HG02938 (cell line): ENCODE results near the gene GALNT18.
"Not testable (repeated sequence)": the region's sequence is repeated elsewhere in the genome, so short reads cannot be mapped to it uniquely, and the experiment has no call there.

Source experiments
- ATAC-seq: cut with Tn5 transposase; IDR thresholded peaks from one replicate; pipeline ENCODE4 v1.9.1; 2021; ENCODE audit warnings: mild to moderate bottlenecking, moderate library complexity; ENCODE audit not compliant: unreplicated experiment

The GALNT18 gene

DNA sequence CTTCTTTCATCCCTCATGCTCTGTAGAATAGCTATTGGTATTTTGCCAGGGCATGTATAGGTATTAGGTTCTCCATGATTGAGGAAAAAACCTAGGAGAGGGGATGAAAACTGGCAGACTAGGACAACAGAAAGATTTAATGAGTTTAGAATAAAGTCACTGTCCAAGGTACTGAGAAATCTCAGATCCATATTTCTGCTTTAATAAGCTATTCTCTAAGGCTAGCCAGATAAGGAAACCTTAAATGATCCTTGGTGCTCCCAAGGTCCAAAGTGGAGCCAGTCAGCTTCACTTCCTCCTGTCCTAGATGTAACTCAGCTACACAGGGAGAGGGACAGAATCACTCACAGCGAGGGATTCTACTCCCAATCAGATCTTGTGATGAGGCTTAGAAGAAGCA is 255.0 kb downstream of the GALNT18 start:
- no peak for ATAC-seq

DNA sequence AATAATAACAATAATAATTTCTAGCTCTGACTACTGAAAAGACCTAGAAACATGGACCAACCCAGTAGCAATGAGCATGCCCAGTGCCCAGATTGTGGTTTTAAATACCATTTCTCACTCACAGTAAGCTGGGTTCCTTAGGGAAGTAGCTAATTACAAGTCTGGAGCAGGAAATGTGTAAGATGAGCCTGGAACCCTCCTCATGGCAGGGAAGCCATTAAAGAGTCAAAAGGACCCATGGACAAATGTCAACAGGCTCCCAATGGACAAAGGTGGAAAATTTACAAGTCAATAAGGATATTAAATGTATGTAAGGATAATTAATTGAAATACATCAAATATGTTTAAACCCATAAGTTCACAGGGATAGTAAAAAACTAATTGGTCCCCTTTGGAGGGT is 258.1 kb downstream of the GALNT18 start:
- no peak for ATAC-seq

- no peak for ATAC-seq
Observed at GRCh38 chr11:11359611-11360010, 262.2 kb downstream of the GALNT18 start.

- ATAC-seq = no peak
Observed at GRCh38 chr11:11356842-11357241, 265.0 kb downstream of the GALNT18 start.

DNA sequence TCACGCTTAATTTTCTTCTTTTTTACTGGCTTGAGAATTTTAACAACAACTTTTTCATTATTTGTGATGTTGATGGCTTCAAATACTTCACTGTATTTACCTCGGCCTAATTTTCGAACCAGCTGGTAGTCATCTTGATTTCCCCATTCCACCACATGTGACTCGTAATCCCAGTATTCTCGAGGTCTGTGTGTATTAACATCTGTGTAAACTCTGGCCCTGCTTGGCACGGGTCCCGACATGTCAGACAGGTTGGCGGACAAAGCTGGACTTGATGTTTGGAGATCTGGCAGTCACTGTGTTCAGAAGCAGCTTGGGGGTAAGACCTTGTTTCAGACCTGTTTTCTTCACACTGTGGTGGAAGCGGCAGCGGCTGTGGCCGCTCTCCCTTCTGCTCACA is 268.9 kb downstream of the GALNT18 start, which contains the start of gene CSNK2A3:
Gene CSNK2A3, minus strand, starts transcription at position 373 of the 400 bp plus-strand sequence. Its CDS starts 131 bp downstream, at position 242.
- not testable (repeated sequence) for ATAC-seq

- not testable (repeated sequence) for ATAC-seq
Observed at GRCh38 chr11:11351851-11352250, 270.0 kb downstream of the GALNT18 start.

DNA sequence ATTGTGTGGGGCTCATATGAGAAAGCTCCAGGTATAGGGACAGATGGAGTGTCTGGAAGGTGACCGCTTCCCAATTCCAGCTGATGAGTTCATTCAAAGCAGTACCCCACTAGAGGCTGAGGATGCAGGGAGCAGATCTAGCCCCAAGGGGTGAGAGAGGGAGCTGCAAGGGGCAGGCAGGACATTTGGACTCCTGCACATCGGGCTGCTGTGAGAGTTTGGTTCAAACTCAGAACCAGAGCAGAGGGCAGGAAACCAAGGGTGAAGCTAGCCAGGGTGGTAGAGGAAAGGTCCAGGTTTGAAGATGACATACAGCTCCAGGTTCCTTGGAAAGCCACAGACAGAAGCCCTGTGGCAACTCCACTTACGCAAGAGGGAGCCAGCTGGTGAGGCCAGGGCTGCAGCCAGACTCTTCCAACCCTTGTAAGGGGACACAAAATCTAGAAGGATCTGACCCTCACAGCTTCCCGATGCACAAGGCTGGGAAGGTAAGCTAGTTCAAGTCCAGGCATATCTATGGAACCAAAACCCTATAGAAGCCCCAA is 270.7 kb downstream of the GALNT18 start:
- no peak for ATAC-seq

GRCh38 chr11:11349870-11350337 is 271.9 kb downstream of the GALNT18 start:
- no peak for ATAC-seq

DNA sequence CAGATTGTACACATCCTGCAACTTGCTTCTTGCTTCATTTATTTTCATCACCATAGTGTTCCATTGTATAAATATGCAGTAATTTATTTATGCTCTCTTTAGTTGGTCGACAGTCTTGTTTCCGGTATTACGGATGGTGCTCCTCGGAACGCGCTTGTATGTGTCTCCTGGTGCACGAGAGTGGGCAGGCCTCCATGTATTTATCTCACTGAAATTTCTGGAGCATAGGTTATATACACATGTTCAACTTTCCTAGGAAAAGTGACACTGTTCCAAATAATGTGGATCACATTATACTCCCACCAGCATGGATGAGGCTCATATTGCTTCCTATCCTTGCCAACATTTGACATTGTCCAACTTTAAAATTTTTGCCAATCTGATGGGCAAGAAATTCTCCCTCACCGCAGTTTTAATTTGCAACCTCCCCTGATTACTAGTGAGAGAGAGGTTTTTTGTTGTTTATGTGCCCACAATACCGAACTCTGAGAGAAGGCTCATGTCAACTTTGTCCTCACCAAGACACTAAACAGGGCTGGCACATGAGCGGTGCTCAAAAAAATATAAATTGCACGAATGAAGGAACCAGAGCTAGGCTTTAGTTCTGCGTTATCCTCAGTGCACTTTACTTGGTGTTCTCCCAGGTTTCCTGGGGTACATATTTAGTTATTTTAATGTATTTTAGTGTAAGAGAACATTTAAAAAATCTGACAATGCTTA is 272.5 kb downstream of the GALNT18 start:
- no peak for ATAC-seq

DNA sequence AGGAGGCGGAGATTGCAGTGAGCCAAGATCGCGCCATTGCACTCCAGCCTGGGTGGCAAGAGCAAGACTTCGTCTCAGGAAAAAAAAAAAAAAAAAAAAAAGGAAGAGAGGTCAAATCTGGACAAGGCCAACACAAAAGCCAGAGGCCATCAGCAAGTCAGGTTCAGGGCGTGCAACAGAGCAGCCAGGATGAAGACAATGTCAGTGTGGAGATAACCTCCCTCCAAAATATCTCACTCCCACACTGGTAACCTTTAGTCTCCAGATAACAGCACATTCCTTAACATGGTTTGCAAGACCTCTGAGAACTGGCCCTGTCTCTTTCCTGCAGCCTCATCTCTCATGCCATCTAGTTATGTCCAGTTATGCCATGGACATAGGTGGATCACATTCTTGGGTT is 273.5 kb downstream of the GALNT18 start:
- no peak for ATAC-seq

- ATAC-seq = no peak
Observed at GRCh38 chr11:11347592-11347991, 274.2 kb downstream of the GALNT18 start.

- ATAC-seq = no peak
Observed at GRCh38 chr11:11346303-11346702, 275.5 kb downstream of the GALNT18 start.

DNA sequence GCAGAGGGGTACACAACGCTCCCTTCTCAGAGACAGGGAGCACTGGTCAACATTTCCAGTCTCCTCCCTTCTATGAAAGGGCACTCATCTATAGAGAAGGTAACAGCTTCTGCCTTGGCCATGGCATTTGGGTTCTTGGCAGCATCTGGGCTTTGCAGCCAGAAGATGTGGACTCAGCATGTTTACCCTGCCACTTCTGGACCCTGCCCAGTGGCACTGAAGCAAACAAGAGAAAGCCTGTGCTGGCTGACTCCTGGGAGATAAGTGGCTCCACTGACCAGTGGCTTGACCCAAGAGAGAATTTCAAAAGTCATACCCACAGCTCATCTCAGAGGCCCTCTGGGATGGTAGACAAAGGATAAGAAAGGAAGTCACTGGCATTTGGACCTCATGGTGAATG is 276.7 kb downstream of the GALNT18 start:
- ATAC-seq = no peak

DNA sequence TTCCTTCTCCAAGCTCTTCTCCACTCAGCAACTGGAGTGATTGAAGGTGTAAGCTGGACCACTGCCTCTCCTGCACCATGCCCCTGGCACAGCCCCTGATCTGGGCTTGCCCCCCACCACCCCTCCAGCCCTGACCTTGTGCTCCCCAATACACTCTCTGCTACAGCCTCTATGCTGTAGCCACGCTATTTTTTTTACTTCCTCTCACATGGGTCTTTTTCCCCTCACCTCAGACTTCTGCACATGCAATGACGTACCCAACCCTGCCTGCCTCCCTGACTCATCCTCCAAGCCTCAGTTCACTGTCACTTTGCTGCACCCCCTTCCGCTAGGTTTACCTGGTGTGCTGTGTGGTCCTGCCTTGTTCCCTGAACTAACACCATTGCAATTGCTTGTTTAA is 277.8 kb downstream of the GALNT18 start:
- no peak for ATAC-seq

- ATAC-seq = no peak
Observed at GRCh38 chr11:11338304-11338703, 283.5 kb downstream of the GALNT18 start.

GRCh38 chr11:11336664-11337063 is 285.1 kb downstream of the GALNT18 start:
- no peak for ATAC-seq

- no peak for ATAC-seq
Observed at GRCh38 chr11:11335043-11335442, 286.8 kb downstream of the GALNT18 start.

- no peak for ATAC-seq
Observed at GRCh38 chr11:11334607-11335006, 287.2 kb downstream of the GALNT18 start.

- ATAC-seq = no peak
Observed at GRCh38 chr11:11332141-11332710, 289.6 kb downstream of the GALNT18 start.

GRCh38 chr11:11329062-11329806 is 292.6 kb downstream of the GALNT18 start:
- no peak for ATAC-seq

DNA sequence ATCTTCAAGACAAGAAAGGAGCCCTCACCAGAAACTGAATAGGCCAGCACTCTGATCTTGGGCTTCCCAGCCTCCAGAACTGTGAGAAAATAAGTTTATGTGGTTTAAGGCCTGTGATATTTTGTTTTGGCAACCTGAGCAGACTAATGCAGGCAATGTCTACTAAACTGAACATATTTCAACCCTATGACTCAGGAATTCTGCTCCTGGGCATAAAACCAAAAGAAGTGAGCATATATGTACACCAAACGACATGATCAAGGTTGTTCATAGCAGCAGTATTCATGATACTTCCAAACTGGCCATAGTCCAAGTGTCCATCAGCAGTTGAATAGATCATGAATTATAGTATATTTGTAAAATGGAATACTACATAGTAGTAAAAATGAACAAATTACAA is 297.7 kb downstream of the GALNT18 start:
- no peak for ATAC-seq

DNA sequence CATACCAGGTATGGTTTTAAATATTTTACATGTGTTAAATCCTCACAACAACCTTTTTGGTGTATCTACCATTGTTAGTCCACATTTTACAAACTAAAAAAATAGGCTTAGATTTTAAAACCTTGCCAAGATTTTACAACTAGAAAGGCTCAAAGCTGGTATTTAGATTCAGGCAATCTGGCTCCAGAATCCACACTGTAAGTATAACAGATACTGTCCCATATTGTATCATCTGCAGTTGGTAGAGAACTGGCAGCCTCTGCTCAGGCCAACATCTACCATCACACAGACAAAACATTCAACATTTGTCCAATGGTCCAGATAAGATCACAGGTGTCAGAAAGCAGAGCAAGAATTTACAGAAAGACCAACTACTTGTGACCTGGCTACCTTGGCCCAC is 299.7 kb downstream of the GALNT18 start:
- no peak for ATAC-seq
